Renal cortex interstitium (tissue), 11 donors: Measurements from ENCODE around the gene SRD5A1. TPM values are rescaled to one million over a fixed set of nuclear protein-coding genes. Genes with fewer than 3 reads are reported as not detected.
A peak's percentile ranks its signal among the peaks of the same experiment; 100 is the strongest.

Experiments used
- DNase-seq, 11 donors: peaks; one replicate each; pipeline ENCODE4 v3.0.0-alpha.2; 2013; ENCODE audit warnings: low read depth in 9 of 11, low spot score in 4 of 11; ENCODE audit errors: extremely low read depth in 1 of 11
- polyA plus RNA-seq, 3 donors: library from polyadenylated mRNA; unstranded; fragments of 120-200 nt; gene quantifications; one replicate each; pipeline ENCODE4 v1.2.1, GENCODE V29; 2013; ENCODE audit not compliant: insufficient read length in 3 of 3

SRD5A1 gene
- polyA plus RNA-seq, 3 donors = 10.4 to 12.7 (median 12.7) TPM

DNA sequence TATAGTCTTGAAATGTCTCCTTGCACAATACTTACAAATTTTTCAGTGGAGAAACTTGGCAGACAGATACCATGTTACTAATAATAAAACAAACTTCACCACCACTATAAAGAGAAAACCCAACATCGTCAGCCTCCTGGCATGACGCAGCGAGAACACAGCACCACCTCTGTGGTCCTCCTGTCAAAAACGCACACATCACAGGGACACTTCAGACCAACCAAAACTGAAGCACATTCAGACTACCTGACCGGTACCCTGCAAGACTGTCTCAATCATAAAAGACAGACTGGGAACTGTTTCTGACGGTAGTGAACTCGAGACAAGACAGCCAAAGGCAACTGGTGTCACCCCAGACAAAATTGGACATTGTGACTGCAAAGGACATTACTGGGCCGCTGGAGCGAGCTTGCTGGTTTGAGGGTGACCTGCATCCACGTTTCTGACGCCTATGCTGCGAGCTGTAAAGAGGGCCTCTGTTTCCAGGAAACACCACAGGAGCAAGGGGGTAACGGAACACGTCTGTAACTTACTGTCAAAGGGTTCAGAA is 34.8 kb upstream of the SRD5A1 start:
- no peak for DNase-seq

DNA sequence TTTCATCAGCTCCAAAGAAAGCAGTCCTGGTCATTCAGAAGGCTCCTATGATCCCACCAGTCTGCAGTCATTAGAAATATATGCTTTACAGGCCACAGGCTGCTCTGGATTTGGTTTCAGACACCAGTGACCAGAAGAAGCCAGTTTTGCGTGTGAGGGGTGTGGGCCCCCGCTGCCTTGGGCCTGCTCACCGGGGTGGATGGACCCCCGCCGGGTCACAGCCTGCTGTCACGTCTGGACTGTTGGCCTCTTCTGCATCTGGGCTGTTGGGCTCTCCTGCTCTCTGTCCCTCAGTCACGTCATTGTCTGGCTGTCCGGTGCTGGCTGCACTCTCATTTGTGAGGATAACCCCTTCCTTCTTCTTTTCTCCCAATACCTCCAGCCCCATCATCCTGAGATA is 33.5 kb upstream of the SRD5A1 start:
- no peak for DNase-seq

DNA sequence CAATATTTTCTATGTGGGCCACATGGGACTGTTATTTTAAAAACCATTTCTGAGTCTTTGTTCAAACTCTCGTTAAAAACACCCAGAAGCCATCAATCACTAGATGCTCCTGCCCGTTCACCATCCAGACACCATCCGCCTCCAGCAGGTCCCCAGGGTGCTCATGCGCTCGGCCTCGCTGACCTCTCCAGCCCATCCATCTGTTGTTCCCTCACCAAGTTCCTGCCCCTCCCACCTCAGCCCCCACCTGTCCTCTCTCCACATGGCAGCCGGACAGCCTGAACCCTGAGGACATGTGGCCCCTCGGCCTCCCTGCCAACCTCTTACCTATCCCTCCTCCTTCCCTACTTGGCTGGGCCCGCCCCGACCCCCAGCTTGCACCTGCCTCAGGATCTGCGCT is 32.0 kb upstream of the SRD5A1 start:
- DNase-seq = no peak

DNA sequence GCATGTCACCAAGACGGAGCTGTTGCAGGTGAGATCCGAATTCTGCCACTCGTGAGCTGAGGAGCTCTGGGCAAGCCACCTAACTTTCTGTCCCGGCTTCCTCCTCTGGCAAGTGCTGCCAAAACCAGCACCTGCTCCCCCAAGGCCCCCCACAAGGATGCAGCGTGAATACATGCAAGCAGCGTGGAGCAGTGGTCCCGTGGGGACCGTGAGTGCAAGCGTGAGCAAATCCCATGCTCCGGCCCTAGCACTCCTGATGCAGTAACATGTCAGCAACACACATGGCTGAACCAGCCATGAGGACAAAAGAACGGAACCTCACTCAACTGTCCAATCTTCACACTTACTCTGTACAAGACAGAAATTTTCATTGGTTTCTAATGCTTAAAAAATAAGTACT is 31.4 kb upstream of the SRD5A1 start:
- DNase-seq = no peak

DNA sequence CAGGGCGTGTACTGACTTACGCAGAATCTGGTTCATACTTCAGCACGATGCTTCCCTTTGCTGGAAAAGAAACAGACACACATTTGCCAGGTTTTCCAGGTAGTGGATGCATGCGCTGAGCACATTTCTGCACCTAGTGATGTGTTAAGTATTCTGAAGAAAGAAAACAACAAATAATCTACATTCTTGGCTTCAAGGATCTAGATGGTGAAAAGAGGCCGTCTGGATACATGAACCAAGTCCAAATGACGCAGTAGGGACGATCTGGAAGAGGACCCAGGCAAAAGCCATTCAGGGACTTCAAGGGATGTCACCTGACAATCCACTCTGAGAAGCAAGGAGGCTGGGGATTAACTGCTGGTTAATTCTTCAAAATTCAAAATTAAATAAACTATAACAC is 30.8 kb upstream of the SRD5A1 start:
- no peak for DNase-seq

DNA sequence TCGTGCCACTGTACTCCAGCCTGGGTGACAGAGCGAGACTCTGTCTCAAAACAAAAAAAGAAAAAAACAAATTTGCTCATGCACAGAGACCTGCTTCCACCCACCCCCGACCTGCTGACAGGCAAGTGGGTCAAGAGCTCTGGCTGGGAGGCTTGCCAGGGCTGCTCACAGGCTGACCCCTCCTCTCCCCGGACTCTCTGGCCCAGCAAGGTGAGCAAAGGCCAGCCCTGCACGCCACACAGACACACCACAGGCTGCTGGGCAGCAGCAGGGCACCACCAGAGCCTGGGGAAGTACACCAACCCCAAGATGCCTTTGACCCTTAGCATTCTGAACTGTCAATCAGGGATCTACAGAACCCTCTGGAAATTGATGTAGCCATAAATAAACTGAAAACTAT is 29.6 kb upstream of the SRD5A1 start:
- no peak for DNase-seq

DNA sequence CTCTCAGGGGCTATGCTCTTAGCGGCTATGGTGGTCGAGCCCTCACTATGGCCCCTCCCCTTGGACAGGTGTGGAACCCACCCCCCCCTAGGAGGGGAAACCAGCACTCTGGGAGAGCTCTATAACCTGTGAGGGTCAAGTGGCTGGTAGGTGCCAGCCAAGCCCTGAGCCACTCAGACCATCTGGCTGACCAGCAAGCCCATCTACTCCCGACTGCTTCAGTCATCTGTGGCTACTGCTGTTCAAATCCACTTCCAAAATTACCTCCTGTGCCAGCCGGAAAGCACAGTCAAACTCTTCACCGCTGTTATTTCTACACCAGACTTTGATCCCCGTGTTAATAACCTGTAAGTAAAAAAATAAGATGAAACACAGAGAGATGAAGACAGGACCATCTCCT is 28.9 kb upstream of the SRD5A1 start:
- DNase-seq = no peak

DNA sequence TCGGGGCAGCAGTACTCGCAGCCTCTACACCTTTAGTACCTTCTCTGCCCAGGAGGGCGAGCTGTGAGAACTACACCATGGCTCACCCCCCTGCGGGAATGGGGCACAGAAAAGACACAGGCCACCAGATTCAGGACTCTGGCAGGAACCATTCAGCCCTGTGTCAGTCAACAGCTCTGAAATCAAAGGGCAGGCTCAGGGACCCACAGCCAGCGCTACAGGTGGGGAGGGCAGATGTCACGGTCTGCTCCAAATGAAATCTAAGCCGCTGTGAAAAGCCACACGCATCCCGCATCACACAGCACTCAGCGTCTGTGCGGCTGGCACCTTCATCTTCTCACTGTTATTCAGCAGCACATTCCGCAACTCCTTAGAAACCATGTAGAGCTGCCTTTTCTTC is 28.3 kb upstream of the SRD5A1 start:
- DNase-seq = no peak

DNA sequence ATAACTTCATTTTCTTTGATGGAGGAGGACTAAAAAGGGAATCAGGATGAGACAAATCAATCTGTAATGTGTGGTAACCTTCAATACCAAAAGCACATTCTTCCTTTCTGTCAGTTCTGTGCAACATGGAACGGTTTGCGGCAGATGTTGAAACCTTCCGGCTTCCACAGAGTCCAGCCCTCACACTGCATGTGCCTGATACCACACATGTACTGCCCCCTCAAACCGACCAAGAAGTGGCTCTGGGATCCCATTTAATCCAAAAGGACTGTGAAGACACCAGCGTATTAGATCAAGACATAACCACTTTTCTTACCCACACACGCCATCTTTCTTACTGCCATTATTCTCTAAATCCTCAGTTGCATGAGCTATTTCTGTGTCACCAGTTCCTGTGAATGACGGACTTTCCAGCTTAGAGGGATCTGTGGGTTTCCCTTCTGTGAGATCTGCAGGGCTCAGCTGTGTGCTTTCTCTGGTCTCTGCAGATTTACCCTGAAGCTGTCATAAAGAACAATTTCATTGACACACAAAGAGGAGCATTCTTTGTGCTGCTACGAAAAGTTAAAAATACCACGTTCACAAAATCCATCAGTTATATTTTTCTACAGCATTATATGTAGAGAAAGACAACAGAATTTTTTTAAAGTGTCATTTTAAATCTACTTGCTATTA is 26.2 kb upstream of the SRD5A1 start:
- DNase-seq = no peak

DNA sequence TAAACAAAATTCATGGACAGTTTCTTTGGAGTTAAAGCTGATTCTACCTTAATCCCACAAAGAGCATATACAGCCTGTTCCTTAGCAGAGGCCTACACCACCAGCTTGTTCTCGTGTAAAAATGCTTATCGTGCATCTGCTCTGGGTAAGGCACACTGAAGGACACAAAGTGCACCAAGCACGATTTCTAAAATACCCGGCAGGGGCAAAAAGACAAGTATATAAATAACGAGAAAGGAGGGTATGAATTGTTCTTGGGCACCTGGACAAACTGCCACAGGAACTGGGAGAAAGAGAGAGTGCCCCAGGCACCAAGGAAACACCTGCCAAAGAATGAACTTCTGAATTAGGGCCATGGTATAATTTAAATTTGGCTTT is 25.7 kb upstream of the SRD5A1 start:
- no peak for DNase-seq

DNA sequence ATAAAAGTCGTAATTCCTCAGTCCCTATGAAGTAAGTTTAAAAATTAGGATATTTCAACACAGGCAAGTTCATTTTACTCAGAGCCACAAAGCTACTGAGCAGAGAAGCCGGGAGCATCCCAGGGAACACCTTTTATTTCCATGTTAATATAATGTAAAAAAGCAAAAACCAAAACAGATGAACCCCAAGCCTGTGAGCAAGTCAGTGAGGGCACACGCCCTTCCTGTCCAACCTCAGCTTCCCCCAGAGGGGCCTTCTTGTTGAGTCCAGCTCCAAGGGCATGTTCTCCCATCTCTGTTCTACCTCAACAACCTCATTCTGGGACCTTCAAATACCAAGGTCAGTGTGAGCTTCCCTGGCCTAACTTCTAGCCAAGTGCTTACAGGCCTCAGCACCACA is 25.2 kb upstream of the SRD5A1 start:
- DNase-seq = no peak

DNA sequence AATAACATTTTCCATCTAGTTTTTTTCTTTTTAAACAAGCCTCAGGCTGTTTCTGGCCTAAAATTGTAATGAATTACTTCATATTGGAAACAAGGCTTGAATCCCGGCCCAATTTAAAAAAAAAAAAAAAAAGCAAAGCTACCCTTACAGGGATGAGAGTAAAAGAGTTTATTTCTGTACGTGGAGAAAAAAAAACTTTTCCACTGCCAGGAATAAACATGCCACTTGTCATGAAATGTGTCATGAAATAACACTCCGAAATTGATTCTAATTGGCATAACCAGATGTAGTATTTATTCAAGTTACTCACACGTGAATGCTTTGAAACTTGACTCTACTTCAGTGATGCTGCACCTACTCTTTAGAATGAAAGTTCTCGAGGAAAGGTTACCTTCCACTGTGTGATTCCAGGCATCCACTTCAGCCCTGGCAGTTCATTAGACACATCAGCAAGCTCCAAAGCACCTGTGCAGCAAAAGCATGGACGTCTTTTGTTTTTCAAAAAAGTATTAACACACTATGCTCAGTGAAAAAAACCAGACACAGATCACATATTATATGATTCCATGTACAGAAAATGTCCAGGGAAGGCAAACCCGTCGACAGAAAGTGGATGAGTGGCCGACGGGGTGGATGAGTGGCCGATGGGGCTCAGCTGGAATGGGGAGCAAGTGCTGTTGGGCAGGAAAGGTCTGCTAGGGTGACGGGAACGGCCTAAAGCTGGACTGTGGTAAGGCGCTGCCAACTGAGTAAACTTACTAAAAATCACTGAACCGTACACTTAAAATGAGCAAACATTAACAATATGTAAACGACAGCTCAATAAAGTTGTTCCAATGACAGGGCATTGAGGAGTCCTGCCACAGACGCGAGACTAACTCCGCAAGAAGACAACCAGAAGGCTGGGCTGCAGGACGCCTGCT is 21.6 kb upstream of the SRD5A1 start:
- no peak for DNase-seq

DNA sequence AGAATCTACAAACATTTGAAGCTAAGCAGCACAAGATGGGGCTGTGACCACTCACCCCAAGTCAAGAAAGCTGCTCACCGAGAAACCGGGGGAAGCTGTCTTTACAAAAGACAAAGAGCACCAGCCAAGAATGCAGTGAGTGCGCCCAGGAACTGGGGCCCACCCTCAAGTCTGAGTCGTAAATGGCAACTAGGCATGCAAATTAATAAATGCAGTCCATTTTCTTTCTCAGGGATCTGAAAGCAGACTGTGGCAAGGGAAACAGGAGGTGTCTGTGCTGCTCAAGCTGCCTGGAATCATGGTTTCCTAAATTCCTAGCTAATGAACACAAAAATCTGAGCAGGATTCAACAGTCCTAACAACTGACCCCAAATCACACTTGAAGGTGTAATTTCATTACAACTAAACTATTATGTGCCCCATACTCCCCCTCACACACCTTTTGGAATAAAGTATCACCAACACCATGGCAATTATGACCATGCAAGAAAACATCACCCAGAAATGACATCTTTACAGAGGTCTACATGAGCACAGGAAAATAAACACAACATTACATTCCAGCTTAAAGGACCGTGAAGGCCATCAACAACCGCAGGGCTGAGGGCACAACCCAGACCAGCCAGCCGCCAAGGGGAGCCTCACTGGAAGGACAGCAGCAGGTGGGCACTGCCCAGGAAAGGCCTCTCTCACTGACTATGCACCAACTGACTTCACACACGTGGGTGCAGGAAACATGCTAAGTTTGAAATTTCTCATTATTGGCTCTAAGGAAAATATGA is 18.0 kb upstream of the SRD5A1 start:
- DNase-seq = no peak

DNA sequence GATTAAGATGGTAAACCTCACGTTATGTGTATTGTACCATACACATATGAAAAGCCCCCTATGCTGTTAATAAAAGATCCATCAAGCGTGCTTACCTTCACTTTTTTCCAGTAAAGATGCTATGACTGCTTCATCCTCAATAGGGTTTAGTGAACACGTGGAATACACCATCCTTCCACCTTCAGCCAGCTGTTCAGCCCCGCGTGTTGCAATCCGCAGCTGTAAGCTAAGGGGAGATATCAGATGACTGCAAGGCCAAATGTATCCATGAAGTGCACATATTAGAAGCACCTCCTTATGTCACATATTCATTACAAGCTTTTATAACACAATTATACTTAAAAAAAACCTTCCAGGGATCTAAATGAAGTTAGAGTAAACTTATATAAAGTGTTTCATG is 16.6 kb upstream of the SRD5A1 start:
- no peak for DNase-seq

DNA sequence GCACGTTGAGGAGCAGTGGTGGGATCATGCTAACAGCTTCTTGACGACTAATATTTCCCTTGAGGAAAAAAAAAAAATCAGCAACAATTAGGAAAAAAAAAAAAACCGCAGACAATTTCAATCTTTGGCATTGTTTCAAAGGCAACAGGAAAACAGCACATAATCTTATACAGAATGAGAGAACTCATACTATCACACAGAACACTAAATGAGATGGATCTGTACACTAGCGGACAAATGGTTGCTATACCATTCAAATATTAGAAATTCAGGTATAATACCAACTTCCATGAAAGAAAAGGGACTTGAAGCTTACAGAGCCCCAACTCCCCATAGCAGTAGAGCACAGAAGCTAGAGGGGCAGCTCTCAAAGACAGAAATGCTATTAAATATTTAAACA is 10.0 kb upstream of the SRD5A1 start:
- DNase-seq = no peak

DNA sequence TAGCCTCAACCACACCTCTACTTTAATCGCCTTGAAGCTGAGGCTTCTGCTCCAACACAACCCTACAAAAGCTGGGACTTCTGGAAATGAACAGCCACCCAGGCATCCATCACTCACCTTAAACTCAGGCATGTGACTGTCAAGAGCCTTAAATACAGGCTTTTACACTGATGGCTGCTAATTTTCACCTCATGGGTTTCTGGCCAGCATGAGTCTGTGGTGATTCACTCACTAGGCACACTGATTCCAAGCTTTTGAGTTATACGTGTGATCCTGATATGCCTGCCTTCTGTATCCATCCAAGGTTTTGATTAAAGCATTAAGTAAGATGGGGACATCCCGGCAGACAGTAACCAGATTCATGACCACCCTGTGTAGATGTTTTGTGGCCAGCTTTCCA is 9.3 kb upstream of the SRD5A1 start:
- DNase-seq = no peak

DNA sequence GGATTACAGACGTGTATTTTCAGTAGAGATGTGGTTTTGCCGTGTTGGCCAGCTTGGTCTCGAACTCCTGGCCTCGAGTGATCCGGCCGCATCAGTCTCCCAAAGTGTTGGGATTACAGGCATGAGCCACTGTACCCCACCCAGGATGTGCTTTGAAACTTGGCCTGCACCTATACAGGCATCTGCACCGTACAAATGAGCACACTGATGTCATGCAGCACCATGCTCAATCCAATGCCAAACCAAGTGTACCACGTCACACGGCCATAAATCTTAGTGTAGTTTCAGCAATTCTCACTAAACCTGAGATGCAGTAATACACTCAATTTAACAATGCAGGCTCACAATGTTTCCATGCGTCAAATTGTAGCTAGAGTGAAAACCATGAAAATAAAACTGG is 6.7 kb upstream of the SRD5A1 start:
- DNase-seq = no peak

DNA sequence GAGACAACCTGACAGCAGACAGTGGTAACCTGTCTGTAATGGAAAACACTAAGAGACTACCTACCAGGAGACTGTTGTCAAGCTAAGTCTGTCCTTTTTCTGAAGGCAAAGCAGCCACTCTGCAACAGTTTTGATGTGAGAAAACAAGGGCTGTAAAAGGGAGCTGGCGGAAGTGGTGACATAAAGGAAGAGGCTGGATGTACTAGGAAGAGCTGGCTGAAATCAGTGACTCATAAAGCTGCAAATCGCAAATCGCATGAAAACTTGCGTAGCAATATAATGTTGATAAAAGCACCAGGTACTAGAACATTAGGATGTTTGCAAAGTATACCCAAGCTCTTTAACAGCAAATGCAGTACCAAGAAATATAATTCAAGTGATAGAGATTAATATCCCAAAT is 1.8 kb upstream of the SRD5A1 start:
- no peak for DNase-seq

DNA sequence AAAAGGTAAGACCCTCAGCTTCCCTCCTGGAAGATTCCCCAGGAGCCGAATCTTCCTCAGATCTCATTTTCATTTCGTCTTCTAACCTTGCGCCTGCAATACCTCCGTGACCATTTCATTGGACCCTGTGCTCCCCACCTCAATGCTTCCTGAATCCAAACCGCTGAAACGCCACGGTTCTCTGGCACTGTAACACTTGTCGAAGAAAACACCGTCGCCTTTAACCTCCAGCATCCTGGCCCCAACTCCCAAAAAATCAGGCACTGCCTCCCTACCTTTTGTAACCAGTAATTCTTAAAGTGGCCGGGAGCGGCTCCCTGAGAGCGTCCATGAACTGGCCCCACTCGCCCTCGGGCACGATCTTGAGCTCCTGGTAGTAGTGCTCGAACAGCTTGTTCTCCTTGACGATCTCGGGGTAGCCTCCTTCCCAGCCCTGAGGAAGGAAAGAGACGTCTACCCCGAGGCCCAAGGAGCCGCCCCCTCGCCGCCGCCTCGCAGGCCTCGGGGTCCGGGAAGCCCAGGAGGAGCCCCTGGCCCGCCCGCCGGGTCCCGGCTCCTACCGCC is 834 bp upstream of the SRD5A1 start:
- DNase-seq = peak in 1 of 11 donors; percentile 7
